GM21381 (cell line): ENCODE measurements around the gene NKIRAS1.
"Not testable (repeated sequence)": the region's sequence is repeated elsewhere in the genome, so short reads cannot be mapped to it uniquely, and the experiment has no call there.

Experiments used
- ATAC-seq: cut with Tn5 transposase; IDR thresholded peaks from one replicate; pipeline ENCODE4 v1.9.1; 2021; ENCODE audit warnings: mild to moderate bottlenecking, moderate library complexity; ENCODE audit not compliant: unreplicated experiment

NKIRAS1 gene

GRCh38 chr3:23911397-23911796 is 5.4 kb downstream of the NKIRAS1 start:
- ATAC-seq: no peak

- ATAC-seq: no peak
These were observed 7.4 kb downstream of the NKIRAS1 start for GRCh38 chr3:23909341-23909740.

GRCh38 chr3:23904545-23904944 is 12.2 kb downstream of the NKIRAS1 start:
- ATAC-seq: no peak

GRCh38 chr3:23900744-23901143 is 16.0 kb downstream of the NKIRAS1 start:
- ATAC-seq: no peak

GRCh38 chr3:23895181-23895580 is 21.6 kb downstream of the NKIRAS1 start:
- no peak for ATAC-seq

- ATAC-seq: no peak
These were observed 22.3 kb downstream of the NKIRAS1 start for GRCh38 chr3:23894254-23895061.

- ATAC-seq: no peak
These were observed 26.8 kb downstream of the NKIRAS1 start for GRCh38 chr3:23889950-23890349.

GRCh38 chr3:23889386-23889785 is 27.4 kb downstream of the NKIRAS1 start:
- ATAC-seq: no peak

- ATAC-seq: no peak
These were observed 28.1 kb downstream of the NKIRAS1 start for GRCh38 chr3:23888617-23889228.

- no peak for ATAC-seq
These were observed 30.5 kb downstream of the NKIRAS1 start for GRCh38 chr3:23886311-23886710.

GRCh38 chr3:23885210-23885609 is 31.6 kb downstream of the NKIRAS1 start:
- no peak for ATAC-seq

- ATAC-seq: no peak
These were observed 32.3 kb downstream of the NKIRAS1 start for GRCh38 chr3:23884481-23884880.

GRCh38 chr3:23882487-23882918 is 34.3 kb downstream of the NKIRAS1 start:
- ATAC-seq: no peak

- not testable (repeated sequence) for ATAC-seq
These were observed 34.8 kb downstream of the NKIRAS1 start for GRCh38 chr3:23881993-23882392.

GRCh38 chr3:23880703-23881339 is 36.0 kb downstream of the NKIRAS1 start:
- no peak for ATAC-seq

GRCh38 chr3:23879485-23879884 is 37.3 kb downstream of the NKIRAS1 start:
- ATAC-seq: no peak

- no peak for ATAC-seq
These were observed 39.3 kb downstream of the NKIRAS1 start for GRCh38 chr3:23877329-23877980.

GRCh38 chr3:23876923-23877322 is 39.9 kb downstream of the NKIRAS1 start:
- no peak for ATAC-seq

- no peak for ATAC-seq
These were observed 41.6 kb downstream of the NKIRAS1 start for GRCh38 chr3:23875113-23875725.

GRCh38 chr3:23874359-23875112 is 42.3 kb downstream of the NKIRAS1 start:
- no peak for ATAC-seq
